SU-DHL-6 (cell line): ENCODE results near the gene TMEM154.

Experiments used
- CTCF ChIP-seq: fragments of 200-600 bp; sonication (generic); IDR thresholded peaks from one replicate; pipeline ENCODE4 v1.5.1; 2017; ENCODE audit warnings: antibody characterized with exemption, mild to moderate bottlenecking, low read length, moderate library complexity; ENCODE audit not compliant: insufficient read depth, poor library complexity, severe bottlenecking
- EZH2phosphoT487 ChIP-seq: fragments of 200-600 bp; sonication (generic), shearing (Covaris generic); conservative IDR thresholded peaks from 2 replicates; pipeline ENCODE4 v1.6.1; 2018; ENCODE audit warnings: mild to moderate bottlenecking, antibody characterized with exemption, low read length, moderate library complexity, mixed read lengths

DNA sequence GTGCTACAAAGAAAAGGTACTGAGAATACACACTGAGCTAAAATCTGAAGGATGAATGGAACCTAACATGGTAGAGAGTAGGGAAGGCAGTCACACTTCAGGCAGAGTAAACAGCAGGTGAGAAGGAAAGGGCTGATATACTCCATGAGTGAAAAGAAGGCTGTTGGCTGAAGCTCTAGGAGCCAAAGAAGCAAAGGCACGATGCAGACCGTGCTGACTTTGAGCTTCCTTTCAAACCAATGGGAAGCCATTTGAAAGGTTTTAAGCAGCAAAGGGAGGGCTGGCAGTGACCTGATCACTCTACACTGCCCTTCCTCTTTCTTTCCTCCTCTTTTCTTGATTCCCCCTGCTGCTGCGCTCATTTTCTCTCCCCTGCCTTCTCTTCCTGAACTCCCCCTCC is 66.4 kb downstream of the TMEM154 start:
- TF ChIP-seq CTCF (no peak), EZH2phosphoT487 (no peak)
